Neural cell (in vitro differentiated cells): ENCODE data around the gene VSNL1. TPM values are rescaled to one million over a fixed set of nuclear protein-coding genes. Genes with fewer than 3 reads are reported as not detected.

Source experiments
- H2AFZ ChIP-seq: fragments of 200-600, 300-800 bp; sonication (generic), shearing (Covaris generic); 2 replicates; pipeline ENCODE4 v1.6.0; 2014; ENCODE audit warnings: low read depth, mild to moderate bottlenecking, antibody characterized with exemption, low read length, moderate library complexity
- H3F3A ChIP-seq: fragments of 200-600 bp; shearing (Covaris generic); 2 replicates; pipeline ENCODE4 v1.6.1; 2016; ENCODE audit warnings: mild to moderate bottlenecking, moderate library complexity, mixed read lengths, antibody characterized with exemption, low read length; ENCODE audit not compliant: insufficient read depth, poor library complexity, severe bottlenecking
- H3K27ac ChIP-seq: fragments of 200-600, 300-800 bp; sonication (generic), shearing (Covaris generic); 2 replicates; pipeline ENCODE4 v1.5.1; 2014; ENCODE audit warnings: mild to moderate bottlenecking, low read length, moderate library complexity
- H3K27me3 ChIP-seq: fragments of 300-800, 200-600 bp; sonication (generic), shearing (Covaris generic); 2 replicates; pipeline ENCODE4 v1.6.0; 2014; ENCODE audit warnings: mild to moderate bottlenecking, low read depth, low read length, moderate library complexity; ENCODE audit not compliant: insufficient read depth
- H3K36me3 ChIP-seq: fragments of 300-800, 200-600 bp; sonication (generic), shearing (Covaris generic); 2 replicates; pipeline ENCODE4 v1.5.1; 2014; ENCODE audit warnings: mild to moderate bottlenecking, antibody characterized with exemption, low read length, moderate library complexity; ENCODE audit not compliant: insufficient read depth
- H3K4me2 ChIP-seq: fragments of 300-800, 200-600 bp; sonication (generic), shearing (Covaris generic); 2 replicates; pipeline ENCODE4 v1.6.0; 2014; ENCODE audit warnings: mild to moderate bottlenecking, low read length
- H3K4me3 ChIP-seq: fragments of 300-800, 200-600 bp; sonication (generic), shearing (Covaris generic); 2 replicates; pipeline ENCODE4 v1.5.1; 2014; ENCODE audit warnings: mild to moderate bottlenecking, low read length, moderate library complexity
- H3K79me2 ChIP-seq: fragments of 200-600 bp; shearing (Covaris generic); replicated peaks from 2 replicates; pipeline ENCODE4 v1.6.0; 2014; ENCODE audit warnings: mild to moderate bottlenecking, low read length, moderate library complexity; ENCODE audit not compliant: insufficient read depth
- H3K9ac ChIP-seq: fragments of 300-800, 200-600 bp; sonication (generic), shearing (Covaris generic); 2 replicates; pipeline ENCODE4 v1.6.1; 2016; ENCODE audit warnings: mild to moderate bottlenecking, low read length, mixed read lengths
- H3K9me2 ChIP-seq: fragments of 200-600 bp; shearing (Covaris generic); 2 replicates; pipeline ENCODE4 v1.6.1; 2016; ENCODE audit warnings: mild to moderate bottlenecking, low read length, mixed read lengths; ENCODE audit not compliant: insufficient read depth
- H3K9me3 ChIP-seq: fragments of 200-600, 300-800 bp; sonication (generic), shearing (Covaris generic); 2 replicates; pipeline ENCODE4 v1.6.1; 2016; ENCODE audit warnings: mild to moderate bottlenecking, mixed run types, low read length, moderate library complexity, mixed read lengths
- H4K20me1 ChIP-seq: fragments of 200-600 bp; shearing (Covaris generic); 2 replicates; pipeline ENCODE4 v1.6.1; 2016; ENCODE audit warnings: mild to moderate bottlenecking, mixed run types; ENCODE audit not compliant: insufficient read depth
- EP300 ChIP-seq: fragments of 450-650 bp; conservative IDR thresholded peaks from 2 replicates; pipeline ENCODE4 v1.6.1; 2014; ENCODE audit warnings: antibody characterized with exemption, mild to moderate bottlenecking, moderate library complexity; ENCODE audit not compliant: poor library complexity, severe bottlenecking
- EZH2 ChIP-seq: fragments of 200-600, 300-800 bp; shearing (Covaris generic), sonication (generic); IDR thresholded peaks from 2 replicates; pipeline ENCODE4 v1.6.1; 2014; ENCODE audit warnings: antibody characterized with exemption, low read length, borderline replicate concordance, mild to moderate bottlenecking; ENCODE audit not compliant: insufficient read depth, poor library complexity, severe bottlenecking
- MXI1 ChIP-seq: fragments of 450-650 bp; conservative IDR thresholded peaks from 2 replicates; pipeline ENCODE4 v1.6.1; 2014; ENCODE audit warnings: antibody characterized with exemption, mild to moderate bottlenecking; ENCODE audit not compliant: poor library complexity, severe bottlenecking
- POLR2AphosphoS5 ChIP-seq: IDR thresholded peaks from 2 replicates; pipeline ENCODE4 v1.6.1; 2012
- RAD21 ChIP-seq: fragments of 450-650 bp; conservative IDR thresholded peaks from 2 replicates; pipeline ENCODE4 v1.6.1; 2014; ENCODE audit warnings: antibody characterized with exemption, mild to moderate bottlenecking, moderate library complexity
- SMC3 ChIP-seq: fragments of 450-650 bp; conservative IDR thresholded peaks from 2 replicates; pipeline ENCODE4 v1.6.1; 2014; ENCODE audit warnings: antibody characterized with exemption, mild to moderate bottlenecking, moderate library complexity; ENCODE audit not compliant: poor library complexity
- TAF1 ChIP-seq: IDR thresholded peaks from 2 replicates; pipeline ENCODE4 v1.6.1; 2012; ENCODE audit warnings: low read depth
- polyA plus RNA-seq: library from polyadenylated mRNA; depleted of rRNA; stranded (reverse); fragments of >200 nt; gene quantifications from 2 replicates; pipeline ENCODE4 v1.2.3, GENCODE V29; 2014
- TF ChIP-seq, protein P1 (sequence below): IDR thresholded peaks from 2 replicates; pipeline ENCODE4 v1.6.1; 2012; ENCODE audit warnings: borderline replicate concordance
- TF ChIP-seq, protein P2 (sequence below): fragments of 450-650 bp; IDR thresholded peaks from 2 replicates; pipeline ENCODE4 v1.5.1; 2014; ENCODE audit warnings: antibody characterized with exemption, mild to moderate bottlenecking, moderate library complexity; ENCODE audit not compliant: poor library complexity, severe bottlenecking

Gene VSNL1
- polyA plus RNA-seq, 1 donor from 2014 or later = 69.7 TPM

DNA sequence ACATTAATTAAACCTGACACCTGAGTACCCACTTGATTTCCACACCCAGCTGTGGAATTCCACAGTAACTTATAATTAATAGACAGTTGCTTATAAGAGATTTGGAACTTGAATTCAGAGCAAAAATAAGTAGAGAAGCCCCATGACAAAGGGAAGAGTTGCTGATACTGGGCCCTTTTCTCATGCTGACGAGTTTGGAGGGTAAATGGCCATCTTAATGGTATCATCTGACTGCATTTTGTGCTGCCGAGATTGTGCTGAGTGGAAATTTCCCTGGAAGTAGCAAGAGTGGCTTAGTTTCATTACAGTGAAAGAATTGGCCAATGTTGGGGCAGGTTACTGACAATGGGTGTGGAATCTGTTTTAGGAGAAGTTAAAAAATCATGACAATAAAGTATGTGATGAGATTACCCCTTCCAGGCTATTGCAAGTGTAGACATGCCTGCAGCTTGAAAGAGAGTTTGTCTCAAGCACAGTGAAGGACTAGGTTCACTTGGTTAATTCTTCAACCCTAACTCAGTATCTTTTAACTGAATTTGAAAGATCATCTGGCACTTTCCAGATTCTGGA is 49.9 kb downstream of the VSNL1 start:
- no peak overlapping the region for H3K27ac ChIP-seq
- H3K9me2 ChIP-seq = no peaks in the 10 kb centered on the region
- no peak overlapping the region for H3K4me2 ChIP-seq
- no peaks in the 10 kb centered on the region for H3F3A ChIP-seq
- no peaks in the 10 kb centered on the region for H3K27me3 ChIP-seq
- H3K4me3 ChIP-seq = no peak overlapping the region
- H2AFZ ChIP-seq = no peak overlapping the region
- H3K79me2 ChIP-seq = no peaks in the 10 kb centered on the region
- no peak overlapping the region for H3K9ac ChIP-seq
- TF ChIP-seq EP300 = no peak
- TF ChIP-seq RAD21 = no peak
- no peak for TF ChIP-seq TAF1
- TF ChIP-seq, protein P1, sequence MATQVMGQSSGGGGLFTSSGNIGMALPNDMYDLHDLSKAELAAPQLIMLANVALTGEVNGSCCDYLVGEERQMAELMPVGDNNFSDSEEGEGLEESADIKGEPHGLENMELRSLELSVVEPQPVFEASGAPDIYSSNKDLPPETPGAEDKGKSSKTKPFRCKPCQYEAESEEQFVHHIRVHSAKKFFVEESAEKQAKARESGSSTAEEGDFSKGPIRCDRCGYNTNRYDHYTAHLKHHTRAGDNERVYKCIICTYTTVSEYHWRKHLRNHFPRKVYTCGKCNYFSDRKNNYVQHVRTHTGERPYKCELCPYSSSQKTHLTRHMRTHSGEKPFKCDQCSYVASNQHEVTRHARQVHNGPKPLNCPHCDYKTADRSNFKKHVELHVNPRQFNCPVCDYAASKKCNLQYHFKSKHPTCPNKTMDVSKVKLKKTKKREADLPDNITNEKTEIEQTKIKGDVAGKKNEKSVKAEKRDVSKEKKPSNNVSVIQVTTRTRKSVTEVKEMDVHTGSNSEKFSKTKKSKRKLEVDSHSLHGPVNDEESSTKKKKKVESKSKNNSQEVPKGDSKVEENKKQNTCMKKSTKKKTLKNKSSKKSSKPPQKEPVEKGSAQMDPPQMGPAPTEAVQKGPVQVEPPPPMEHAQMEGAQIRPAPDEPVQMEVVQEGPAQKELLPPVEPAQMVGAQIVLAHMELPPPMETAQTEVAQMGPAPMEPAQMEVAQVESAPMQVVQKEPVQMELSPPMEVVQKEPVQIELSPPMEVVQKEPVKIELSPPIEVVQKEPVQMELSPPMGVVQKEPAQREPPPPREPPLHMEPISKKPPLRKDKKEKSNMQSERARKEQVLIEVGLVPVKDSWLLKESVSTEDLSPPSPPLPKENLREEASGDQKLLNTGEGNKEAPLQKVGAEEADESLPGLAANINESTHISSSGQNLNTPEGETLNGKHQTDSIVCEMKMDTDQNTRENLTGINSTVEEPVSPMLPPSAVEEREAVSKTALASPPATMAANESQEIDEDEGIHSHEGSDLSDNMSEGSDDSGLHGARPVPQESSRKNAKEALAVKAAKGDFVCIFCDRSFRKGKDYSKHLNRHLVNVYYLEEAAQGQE = no peak
- TF ChIP-seq MXI1 = no peak
- TF ChIP-seq, protein P2, sequence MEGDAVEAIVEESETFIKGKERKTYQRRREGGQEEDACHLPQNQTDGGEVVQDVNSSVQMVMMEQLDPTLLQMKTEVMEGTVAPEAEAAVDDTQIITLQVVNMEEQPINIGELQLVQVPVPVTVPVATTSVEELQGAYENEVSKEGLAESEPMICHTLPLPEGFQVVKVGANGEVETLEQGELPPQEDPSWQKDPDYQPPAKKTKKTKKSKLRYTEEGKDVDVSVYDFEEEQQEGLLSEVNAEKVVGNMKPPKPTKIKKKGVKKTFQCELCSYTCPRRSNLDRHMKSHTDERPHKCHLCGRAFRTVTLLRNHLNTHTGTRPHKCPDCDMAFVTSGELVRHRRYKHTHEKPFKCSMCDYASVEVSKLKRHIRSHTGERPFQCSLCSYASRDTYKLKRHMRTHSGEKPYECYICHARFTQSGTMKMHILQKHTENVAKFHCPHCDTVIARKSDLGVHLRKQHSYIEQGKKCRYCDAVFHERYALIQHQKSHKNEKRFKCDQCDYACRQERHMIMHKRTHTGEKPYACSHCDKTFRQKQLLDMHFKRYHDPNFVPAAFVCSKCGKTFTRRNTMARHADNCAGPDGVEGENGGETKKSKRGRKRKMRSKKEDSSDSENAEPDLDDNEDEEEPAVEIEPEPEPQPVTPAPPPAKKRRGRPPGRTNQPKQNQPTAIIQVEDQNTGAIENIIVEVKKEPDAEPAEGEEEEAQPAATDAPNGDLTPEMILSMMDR = no peak
- no peak for TF ChIP-seq SMC3
- no peak for TF ChIP-seq EZH2
- no peak for TF ChIP-seq POLR2AphosphoS5
- H3K9me3 ChIP-seq = no peaks in the 10 kb centered on the region
- H3K36me3 ChIP-seq = no peaks in the 10 kb centered on the region
- H4K20me1 ChIP-seq = no peaks in the 10 kb centered on the region

DNA sequence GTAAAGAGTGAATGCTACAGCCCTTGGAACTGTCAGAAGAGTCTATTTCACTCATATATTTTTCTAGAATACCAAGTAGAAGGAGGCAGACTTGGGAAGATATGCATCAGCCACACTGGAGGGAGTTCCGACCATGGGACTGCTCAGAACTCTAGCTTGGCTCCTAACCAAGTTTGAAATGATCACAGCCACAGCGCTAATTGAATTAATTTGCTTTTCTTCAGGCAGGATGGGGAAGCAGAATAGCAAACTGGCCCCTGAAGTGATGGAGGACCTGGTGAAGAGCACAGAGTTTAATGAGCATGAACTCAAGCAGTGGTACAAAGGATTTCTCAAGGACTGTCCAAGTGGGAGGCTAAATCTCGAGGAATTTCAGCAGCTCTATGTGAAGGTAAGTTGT is 51.4 kb downstream of the VSNL1 start:
- Histone ChIP-seq H3K4me2 (no peak overlapping the region), H3K9me2 (no peaks in the 10 kb centered on the region), H3K36me3 (no peaks in the 10 kb centered on the region), H4K20me1 (no peaks in the 10 kb centered on the region), H3K27ac (no peak overlapping the region), H3K27me3 (no peaks in the 10 kb centered on the region), H3K9me3 (no peaks in the 10 kb centered on the region), H3F3A (no peaks in the 10 kb centered on the region), H3K79me2 (no peaks in the 10 kb centered on the region), H3K4me3 (no peak overlapping the region), H2AFZ (no peak overlapping the region), H3K9ac (no peak overlapping the region)
- TF ChIP-seq EZH2 (no peak), POLR2AphosphoS5 (no peak), RAD21 (no peak), EP300 (no peak), SMC3 (no peak), TAF1 (no peak), MXI1 (no peak)
- TF ChIP-seq, protein P1 = no peak
- TF ChIP-seq, protein P2 = no peak
